Left ventricle myocardium superior (tissue), 1 donor: ENCODE data around the gene LAGE3. TPM values are rescaled to one million over a fixed set of nuclear protein-coding genes. Genes with fewer than 3 reads are reported as not detected.
"Not testable (repeated sequence)": the region's sequence is repeated elsewhere in the genome, so short reads cannot be mapped to it uniquely, and the experiment has no call there.

Experiments
- ATAC-seq: fragments of 200-7000 bp; cut with Tn5 transposase; one replicate; pipeline ENCODE4 v1.9.1; 2020; ENCODE audit warnings: mild to moderate bottlenecking, moderate library complexity
- DNase-seq: peaks from one replicate; pipeline ENCODE4 v3.0.0-alpha.2; 2020
- intact Hi-C: fragments of 100-400 bp; cut with micrococcal nuclease; formaldehyde crosslinking; loops from one replicate; pipeline ENCODE4 v1.11.0; 2022
- total RNA-seq: library from RNA; stranded (reverse); fragmentation: NEBNext Ultra II Directional; extraction: Animal tissue kit (Norgen Biotek cat#: 25700); gene quantifications from one replicate; pipeline ENCODE4 v1.2.1, GENCODE V29; 2021
- donor health status: DM: no; HTN: yes; CAD: no; lungs with severe emphysema.

LAGE3 gene
- total RNA-seq, 1 donor from 2014 or later: 20.7 TPM

DNA sequence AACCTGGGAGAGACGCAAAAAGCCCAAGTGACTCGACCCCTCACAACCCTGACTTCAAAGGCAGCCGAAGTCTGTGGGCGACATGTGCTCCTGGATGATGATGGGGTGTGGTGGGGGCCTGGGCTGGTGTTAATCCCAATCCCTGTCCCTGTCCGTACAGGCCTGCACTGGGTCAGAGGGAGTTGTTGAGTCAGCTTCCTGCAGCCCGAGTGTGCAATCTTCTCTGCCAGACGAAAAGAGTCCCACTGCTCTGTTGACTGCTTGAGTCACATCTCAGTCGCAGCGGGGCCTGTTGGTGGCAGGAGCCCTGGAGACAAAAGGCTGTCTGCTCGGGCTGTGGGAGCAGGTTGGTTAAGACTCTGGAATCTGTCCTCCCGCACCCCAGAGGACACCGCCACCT, 26.7 kb upstream of the LAGE3 start:
- ATAC-seq (no peak), DNase-seq (no peak)
- intact Hi-C loops: no loop called here

GRCh38 chrX:154502989-154503388, 23.9 kb upstream of the LAGE3 start:
- ATAC-seq (no peak), DNase-seq (no peak)
- intact Hi-C loops: no loop called here

DNA sequence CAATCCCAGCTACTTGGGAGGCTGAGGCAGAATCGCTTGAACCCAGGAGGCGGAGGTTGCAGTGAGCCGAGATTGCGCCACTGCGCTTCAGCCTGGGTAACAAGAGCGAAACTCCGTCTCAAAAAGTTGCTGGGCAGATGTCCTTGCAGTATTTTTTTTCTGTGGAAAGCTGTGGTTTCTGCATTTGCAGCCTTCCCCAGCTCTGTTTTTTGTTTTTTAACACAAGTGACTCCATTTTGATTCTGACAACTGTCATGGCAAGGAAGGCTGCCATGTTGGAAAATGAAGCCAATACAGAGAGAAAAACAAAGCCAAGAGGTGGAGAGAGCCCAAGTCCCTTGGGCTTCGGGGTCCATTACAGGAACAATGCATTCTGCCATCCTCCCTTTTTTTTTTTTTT, 23.0 kb upstream of the LAGE3 start:
- DNase-seq (no peak), ATAC-seq (no peak)
- intact Hi-C loops: no loop called here

DNA sequence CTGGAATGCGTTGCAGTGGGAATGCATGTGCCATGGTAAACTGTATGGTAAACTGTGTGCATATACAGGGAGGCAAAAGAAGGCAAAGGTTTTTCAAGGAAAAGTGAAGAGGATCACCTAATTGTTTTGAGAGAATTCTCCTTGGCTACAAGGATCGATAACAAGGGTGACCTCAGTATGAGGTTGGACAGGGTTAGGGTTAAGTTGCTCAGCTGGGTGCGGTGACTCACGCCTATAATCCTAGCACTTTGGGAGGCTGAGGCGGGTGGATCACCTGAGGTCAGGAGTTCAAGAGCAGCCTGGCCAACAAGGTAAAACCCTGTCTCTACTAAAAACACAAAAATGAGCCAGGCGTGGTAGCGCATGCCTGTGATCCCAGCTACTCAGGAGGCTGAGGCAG, 22.3 kb upstream of the LAGE3 start:
- DNase-seq, ATAC-seq, intact Hi-C loops: not testable (repeated sequence)

DNA sequence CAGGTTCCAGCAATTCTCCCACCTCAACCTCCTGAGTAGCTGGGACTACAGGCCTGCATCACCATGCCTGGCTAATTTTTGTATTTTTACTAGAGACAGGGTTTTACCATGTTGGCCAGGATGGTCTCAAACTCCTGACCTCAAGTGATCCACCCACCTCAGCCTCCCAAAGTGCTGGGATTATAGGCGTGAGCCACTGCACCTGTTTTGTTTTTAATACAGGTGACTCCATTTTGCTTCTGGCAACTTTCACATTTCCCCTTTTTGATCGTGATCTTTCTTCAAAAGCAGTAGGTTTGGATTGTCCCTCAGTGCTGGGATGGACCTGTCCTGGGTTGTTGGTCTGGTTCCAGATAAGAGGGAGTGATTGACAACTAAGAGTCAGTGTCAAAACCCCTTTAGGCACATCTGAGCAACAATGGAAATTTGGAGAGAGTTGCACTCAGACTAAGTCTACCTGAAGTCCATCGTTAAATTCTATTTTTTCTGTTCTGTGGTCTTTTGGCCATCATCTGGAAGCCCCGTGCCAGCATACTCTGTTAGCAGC, 17.6 kb upstream of the LAGE3 start:
- ATAC-seq, DNase-seq, intact Hi-C loops: not testable (repeated sequence)

DNA sequence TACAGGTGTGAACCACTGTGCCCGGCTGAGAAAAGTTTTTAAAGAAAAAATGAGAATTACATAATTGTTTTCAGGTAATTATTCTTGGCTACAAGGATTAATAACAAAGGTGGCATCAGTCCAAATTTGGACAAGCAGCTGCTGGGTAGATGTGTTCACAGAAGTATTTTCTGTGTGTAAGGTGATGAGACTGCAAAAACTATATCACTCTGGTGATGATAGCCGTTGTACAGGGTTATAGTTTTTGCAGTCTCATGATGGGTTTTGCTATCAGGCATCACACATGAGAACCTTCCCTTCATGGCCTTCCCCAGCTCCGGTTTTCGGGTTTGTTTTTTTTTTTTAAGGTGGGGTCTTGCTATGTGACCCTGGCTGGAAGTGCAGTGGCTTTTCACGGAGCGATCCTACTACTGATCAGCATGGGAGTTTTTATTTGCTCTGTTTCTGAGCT, 16.4 kb upstream of the LAGE3 start:
- DNase-seq (no peak), ATAC-seq (no peak)
- intact Hi-C loops: no loop called here

GRCh38 chrX:154494715-154495114, 15.6 kb upstream of the LAGE3 start:
- no peak for DNase-seq
- intact Hi-C loops: no loop called here
- no peak for ATAC-seq

- intact Hi-C loops: no loop called here
- DNase-seq (peak; percentile 95), ATAC-seq (peak; percentile 89)
Measured at GRCh38 chrX:154490414-154491083, 11.5 kb upstream of the LAGE3 start, which contains the start of gene SLC10A3. Gene SLC10A3 (minus strand): TSS chrX:154490629. CDS start chrX:154488940, 1,689 bp downstream.

- no peak for DNase-seq
- ATAC-seq: peak; percentile 2
- intact Hi-C loops: no loop called here
Measured at GRCh38 chrX:154490021-154490413, 10.9 kb upstream of the LAGE3 start.

GRCh38 chrX:154489182-154489581, 10.1 kb upstream of the LAGE3 start:
- intact Hi-C loops: no loop called here

DNA sequence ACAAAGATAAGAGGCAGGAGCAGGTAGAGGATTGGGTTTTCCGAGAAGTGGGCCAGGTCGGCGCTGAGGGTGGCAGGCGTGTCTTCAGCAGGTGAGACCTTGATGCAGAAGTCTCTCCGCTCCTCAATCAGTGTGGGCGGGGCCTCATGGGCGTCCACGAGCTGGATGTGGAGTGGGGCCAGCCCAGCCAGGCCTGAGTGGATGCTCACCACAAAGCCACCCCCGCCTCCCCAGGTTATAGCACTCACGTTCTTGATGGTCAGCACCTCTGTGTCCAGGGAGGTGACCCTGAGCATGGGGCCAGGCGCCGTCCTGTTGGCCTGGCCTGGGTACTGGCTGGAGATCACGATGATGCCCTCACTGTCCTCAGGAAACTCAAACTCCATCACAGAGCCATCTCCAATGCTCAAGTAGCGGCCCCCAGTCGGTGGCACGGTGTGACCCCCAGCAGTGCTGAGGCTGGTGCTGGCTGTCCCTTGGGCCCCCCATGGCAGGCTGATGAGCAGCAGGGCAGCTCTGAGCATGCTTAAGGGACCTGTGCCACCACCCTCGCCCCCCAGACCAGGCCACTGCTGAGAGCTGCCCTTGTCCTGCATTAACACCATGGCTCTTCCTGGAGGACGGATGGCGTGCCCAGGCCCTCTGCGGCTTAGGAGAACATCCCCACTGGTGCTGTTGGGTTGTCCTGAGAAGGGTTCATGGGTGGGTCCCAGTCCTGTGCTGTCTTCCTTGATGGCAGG, 9.4 kb upstream of the LAGE3 start:
- no peak for DNase-seq
- intact Hi-C loops: no loop called here
- no peak for ATAC-seq

More at GRCh38 chrX:154489182-154489581, 10.1 kb upstream of the LAGE3 start:
- ATAC-seq: no peak
- no peak for DNase-seq

- intact Hi-C loops: no loop called here
- ATAC-seq: no peak
Measured at GRCh38 chrX:154487518-154488290, 8.6 kb upstream of the LAGE3 start.

GRCh38 chrX:154486396-154487207, 7.5 kb upstream of the LAGE3 start, which contains the start of gene UBL4A:
Gene UBL4A (minus strand): TSS chrX:154486615. CDS start chrX:154486584, 31 bp downstream.
- intact Hi-C loops: no loop called here
- ATAC-seq (peak; percentile 48), DNase-seq (peak; percentile 78)

More at GRCh38 chrX:154487518-154488290, 8.6 kb upstream of the LAGE3 start:
- no peak for DNase-seq

DNA sequence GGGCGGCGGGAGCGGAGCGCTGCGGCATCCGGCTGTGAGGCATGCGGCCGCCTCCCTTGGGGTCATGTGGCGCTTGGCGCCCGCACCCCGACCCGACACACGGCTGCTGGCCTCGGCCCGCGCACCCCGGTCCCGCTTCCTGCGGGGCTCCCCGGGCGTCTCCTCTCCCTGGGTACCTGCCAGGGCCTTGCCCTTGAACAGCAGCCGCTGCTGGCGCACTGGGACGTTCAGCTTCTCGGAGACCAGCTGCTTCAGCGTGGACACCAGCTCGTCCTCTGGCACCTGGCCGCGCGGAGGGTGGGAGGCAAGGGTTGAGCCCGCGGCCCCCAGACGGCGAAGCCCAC, 6.9 kb upstream of the LAGE3 start:
- intact Hi-C loops: no loop called here
- DNase-seq (peak; percentile 67), ATAC-seq (peak; percentile 1)

- peak; percentile 52 for DNase-seq
- ATAC-seq: peak; percentile 7
- intact Hi-C loops: no loop called here
Measured at GRCh38 chrX:154485150-154486051, 6.3 kb upstream of the LAGE3 start.

DNA sequence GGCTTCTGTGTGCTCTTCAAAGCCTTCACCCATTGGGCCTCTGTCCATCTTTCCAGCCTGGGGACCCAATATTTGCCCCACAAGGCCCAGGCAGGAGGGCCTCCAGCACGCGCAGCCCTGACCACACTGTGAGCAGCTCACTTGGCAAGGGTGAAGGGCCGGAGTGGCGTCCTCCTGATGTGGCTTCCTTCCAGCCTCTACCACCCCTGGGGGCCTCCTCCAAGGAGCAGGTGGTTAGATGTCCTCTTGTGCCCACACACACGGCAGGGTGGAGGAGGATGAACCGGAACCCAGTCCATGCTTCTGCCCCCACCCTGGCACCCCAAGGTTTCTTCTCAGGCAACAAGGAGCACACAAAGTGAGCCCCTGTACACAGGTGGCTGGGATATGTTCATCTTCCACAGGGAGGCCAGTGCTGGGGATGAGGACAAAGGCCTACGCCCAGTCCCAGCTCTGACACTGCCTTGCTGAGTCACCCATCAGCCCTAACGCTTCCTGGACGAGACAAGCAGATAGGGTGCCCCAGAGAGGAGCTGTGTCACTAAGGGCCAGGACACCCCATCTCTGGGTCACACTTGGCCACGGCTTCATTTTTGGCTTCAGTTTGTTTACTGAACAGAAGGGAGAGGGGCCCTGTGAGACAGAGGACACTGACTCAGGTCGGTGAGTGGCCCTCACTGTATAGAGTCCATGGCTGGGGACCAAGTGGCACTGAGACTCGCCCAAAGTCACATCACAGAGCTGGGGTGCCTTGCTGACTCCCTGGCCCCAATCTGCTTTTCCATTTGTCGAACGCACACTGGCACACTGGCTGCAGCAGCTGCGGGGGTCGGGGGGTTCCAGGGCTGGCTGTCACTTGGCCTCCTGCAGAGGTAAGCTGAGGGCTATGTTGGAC, 5.4 kb upstream of the LAGE3 start:
- intact Hi-C loops: no loop called here
- DNase-seq: no peak

GRCh38 chrX:154483325-154483724, 4.2 kb upstream of the LAGE3 start:
- ATAC-seq (no peak), DNase-seq (no peak)
- intact Hi-C loops: no loop called here

More for the DNA sequence above, 5.4 kb upstream of the LAGE3 start:
- no peak for ATAC-seq
